Activated T-cell treated with anti-CD3 and anti-CD28 coated beads for 4 hours (primary cell): ENCODE data around the gene CCM2.
A peak's percentile ranks its signal among the peaks of the same experiment; 100 is the strongest.
"Not testable (repeated sequence)": the region's sequence is repeated elsewhere in the genome, so short reads cannot be mapped to it uniquely, and the experiment has no call there.

Experiments used
- DNase-seq: peaks from one replicate; pipeline ENCODE4 v3.0.0-alpha.2; 2020

The CCM2 gene

DNA sequence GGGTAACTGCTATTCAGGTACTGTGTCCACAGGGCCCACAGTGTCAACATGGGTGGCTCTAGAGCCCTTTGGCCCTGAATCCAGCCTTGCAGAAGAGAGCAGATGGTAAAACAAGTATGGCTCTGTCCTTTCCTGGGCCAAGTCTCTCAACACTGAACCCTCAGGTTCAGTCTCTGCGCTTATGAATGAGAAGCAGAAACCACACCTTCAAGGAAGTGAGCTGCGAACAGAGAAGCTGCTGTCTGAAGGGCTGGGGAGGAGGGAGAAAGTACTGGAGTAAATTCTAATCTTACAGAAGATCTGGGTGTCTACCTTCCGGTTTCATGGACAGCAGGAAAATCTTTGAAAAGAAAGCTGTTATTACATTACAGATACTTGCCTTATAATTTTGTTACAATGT, 107.4 kb downstream of the CCM2 start:
- DNase-seq: no peak

DNA sequence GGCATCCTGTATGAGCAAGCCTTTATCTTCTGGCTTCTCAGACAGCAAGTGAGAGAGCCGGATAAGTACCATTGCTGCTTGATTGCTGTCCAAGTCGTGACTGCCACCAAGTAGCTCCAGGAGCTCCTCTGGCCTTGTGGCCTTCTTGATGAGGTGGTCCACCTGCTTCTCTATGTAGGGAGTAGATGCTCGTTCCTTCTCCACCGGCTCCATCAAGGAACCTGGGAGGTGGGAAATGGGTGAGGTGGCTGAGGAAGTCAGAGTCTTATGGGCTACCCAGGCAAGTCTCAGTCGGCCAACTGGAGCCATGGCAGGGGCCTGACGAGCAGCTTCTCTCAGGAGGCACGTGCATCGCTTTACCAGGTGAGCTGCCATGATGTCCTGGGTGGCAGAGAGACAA, 108.9 kb downstream of the CCM2 start:
- DNase-seq: no peak

DNA sequence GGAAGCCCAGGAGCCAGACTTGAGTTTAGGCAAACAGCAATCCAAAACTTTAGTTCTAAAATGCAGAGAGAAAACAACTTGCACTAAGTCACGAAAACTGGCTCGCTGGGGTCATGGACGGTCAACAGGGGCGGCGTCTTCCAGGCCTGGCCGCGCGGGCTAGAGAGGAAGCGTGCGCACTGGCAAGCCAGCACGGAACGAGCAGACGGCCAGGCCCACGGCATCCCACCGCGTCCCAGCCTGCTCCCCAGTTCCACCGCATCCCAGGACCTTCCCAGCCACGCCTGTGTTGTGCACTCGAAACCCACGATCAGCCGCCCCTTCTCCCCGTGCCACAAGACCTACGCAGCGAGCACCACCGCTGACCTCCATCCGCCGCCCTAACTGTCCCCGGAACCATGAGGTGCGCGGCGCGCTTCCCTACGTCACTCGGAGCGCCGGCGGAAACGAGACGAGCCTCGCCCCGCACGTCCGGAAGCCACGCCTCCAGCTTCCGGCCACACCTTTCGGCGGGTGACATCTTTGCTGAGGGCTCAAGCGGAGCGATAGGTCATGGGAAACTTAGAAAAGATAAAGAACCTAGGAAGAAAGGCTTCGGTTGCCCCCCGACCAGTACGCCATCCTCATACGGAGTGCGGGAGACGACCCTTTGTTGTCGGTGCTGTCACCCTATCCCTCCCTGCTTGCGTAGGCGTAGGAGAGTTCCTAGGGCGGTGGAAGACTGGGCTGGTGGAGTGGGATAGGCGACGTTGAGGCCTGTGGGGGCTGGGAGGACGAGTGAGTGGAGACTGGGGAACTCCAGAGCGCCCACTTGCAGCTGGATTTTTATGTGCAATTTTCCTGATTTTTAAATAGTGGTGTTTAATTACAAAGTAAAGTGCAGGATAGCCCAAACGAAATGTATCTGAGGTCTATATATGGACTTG, 111.6 kb downstream of the CCM2 start, which contains the start of gene TBRG4:
Gene TBRG4 (minus strand): TSS at position 400 of the 926 bp plus-strand sequence. CDS start 2,460 bp downstream, outside the sequence.
- peak; percentile 90 for DNase-seq

DNA sequence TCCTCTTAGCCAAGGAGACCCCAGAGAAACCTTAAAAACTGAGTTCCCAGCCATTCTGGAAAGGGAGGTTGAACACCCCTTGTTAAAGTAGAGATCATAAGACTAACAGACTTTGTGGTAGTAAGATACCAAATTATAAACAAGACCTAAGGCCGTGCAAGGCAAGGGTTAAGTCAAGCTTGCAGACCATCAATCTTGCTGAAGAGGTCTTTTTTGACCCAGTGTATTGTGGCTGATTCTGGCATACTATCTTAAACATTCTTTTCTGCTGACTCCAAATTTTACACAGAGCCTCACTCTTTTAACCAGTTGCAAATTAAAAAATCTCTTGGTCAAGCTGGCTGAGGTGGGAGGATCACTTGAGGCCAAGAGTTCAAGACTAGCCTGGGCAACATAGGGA, 112.6 kb downstream of the CCM2 start:
- DNase-seq: no peak

DNA sequence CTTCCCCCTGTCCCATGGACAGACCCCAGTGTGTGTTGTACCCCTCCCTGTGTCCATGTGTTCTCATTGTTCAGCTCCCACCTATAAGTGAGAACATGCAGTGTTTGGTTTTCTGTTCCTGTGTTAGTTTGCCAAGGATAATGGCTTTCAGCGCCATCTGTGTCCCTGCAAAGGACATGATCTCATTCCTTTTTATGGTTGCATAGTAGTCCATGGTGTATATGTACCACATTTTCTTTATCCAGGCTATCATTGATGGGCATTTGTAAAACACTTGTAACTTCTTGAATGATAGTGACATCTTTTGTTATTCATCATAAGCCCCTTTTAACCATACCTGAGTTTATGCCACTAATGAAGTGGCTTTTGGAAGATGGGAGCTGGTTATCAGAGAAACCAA, 114.3 kb downstream of the CCM2 start:
- DNase-seq: not testable (repeated sequence)

DNA sequence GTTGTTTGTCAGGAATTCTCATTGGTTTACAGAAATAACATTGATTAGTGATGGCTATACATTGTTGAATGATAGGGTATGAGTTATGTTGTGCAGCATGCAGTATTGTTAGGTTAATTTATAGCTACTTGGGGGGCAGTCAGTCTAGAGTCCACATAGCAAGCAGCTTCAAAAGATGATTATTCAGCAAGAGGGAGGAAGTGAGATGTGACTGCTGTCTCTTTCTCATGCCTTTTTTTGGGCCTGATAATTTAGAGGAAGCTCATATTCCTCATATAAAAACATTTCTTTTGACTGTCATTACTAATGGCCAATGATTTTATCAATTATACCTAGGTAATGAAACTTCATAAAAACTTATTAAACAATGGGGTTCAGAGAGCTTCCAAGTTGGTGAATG, 114.9 kb downstream of the CCM2 start:
- no peak for DNase-seq

DNA sequence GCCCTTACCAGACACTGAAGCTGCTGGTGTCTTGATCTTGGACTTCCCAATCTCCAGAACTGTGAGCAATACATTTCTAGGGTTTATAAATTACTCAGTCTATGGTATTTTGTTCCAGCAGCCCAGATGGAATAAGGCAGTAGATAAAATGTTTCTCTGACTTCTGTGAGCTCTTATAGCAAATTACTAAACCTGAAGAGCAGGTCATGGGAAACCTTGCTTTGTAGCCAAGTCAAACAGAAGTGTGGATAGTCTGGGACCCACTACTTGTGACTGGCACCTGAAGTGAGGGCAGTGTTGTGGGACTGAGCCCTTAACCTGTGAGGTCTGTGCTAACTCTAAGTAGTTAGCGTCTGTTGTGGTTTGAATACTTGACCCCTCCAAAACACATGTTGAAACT, 116.0 kb downstream of the CCM2 start:
- DNase-seq: no peak

DNA sequence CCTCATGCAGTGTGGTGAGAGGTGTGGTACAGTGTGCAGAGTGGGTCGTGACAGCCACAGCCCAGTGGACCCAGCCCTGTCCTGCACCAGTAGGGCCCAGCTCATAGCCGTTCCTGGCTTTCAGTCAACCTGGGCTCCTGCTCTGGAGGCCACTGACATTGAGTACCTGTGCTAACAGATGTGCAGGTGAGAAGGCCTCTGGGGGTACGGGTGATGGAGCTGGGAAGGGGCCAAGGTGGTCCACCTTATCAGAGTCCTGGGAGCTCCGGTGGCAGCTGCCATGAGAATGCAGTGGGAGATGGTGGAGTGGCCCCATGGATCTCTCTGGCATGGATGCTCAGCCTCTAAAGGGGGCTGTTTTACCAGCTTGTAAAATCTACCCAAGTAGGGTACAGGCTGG, 117.6 kb downstream of the CCM2 start:
- no peak for DNase-seq

DNA sequence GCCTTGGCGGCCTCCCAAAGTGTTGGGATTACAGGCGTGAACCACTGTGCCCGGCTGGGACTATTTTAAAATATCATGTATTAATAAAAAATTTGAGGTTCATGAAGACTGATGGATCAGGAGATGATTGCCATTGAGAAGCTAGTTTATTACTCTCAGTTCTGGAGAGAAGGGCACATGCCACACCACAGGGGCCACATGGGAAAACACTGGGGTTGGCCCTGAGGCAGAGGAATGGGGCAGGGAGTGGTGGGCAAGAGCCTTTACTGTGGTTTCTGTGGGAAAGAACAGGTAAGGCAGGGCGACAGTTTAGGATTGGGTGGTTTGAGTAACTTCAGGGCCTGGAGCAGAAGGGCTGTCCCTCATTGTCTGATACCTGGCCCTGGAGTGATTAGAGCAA, 118.3 kb downstream of the CCM2 start:
- DNase-seq: no peak

DNA sequence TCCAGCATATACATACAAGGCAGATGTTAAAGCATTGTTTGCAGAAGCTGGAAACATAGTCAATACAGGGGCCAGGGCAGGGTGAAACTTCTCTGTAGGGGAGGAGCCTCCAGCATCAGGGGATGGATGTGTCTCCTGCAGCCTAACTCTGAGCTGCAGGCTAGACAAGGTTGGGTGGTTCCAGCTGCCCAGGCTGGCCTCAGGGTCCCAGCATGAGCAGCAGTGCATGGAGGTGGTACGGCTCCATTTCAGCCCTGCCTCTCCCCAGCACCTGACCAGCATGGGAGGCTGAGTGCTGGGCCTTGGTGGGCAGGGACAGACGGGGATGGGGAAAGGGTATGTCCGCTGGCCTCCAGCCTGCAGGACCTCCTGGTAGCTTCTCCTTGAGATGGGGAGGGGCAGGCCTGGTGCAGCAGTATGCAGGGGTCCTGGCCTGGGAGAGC, 118.9 kb downstream of the CCM2 start:
- DNase-seq: no peak

DNA sequence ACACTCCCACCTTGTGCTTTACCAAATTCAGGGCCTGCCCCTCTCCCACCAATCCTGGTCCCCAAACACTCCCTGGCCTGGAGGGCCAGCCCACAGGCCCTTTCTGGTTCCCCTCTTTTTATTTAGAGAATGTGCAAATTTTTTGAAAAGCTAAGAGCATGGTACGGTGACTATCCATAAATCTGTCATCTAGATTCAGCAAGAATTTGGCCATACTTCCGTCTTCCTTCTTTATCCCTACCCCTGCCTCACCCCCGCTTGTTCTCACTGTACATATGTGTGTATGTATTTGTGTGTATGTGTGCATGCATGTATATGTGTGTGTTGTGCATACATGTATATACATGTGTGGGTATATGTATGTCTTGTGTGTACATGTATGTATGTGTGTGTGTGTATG, 119.5 kb downstream of the CCM2 start:
- DNase-seq: no peak

DNA sequence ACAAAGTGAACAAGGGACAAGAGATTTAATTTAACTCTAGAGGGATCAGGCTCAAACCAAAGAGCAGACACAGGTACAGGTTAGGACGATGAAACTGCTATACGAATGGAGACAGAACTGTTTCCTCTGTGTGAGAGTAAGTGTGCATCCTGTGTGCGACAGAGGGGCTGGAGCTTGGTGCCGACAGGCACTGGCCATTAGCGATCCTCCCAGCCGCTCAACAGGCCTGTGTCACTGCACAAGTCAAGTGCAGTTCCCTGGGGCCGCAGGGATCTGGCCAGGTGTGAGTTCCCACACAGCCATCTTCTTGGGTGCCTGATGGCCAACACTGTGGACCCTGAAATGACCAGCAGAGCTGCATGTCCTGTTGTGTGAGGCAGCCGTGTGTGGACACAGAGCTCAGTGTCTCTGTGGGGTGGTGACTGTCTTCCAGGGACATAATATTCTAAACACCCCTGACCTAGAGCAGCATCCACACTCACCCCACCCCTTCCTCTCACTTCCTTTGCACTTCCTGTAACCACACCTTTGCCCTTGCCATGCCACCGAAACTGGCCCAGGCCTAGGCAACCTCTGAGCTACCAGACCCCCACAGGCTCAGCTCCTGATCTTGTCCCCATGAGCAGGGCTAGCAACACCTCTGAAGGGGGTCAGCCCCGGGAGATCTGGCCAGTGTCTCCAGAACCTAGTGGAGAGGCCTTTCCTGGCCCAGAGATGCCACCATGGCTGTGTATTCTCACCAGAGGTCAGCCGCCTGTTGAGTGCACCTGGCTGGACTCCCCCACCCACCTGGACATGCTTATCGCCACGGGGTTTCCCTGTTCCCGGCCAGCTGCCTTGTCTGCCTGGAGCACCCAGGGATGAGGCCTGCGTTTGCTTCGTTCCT, 123.2 kb downstream of the CCM2 start:
- DNase-seq: no peak

DNA sequence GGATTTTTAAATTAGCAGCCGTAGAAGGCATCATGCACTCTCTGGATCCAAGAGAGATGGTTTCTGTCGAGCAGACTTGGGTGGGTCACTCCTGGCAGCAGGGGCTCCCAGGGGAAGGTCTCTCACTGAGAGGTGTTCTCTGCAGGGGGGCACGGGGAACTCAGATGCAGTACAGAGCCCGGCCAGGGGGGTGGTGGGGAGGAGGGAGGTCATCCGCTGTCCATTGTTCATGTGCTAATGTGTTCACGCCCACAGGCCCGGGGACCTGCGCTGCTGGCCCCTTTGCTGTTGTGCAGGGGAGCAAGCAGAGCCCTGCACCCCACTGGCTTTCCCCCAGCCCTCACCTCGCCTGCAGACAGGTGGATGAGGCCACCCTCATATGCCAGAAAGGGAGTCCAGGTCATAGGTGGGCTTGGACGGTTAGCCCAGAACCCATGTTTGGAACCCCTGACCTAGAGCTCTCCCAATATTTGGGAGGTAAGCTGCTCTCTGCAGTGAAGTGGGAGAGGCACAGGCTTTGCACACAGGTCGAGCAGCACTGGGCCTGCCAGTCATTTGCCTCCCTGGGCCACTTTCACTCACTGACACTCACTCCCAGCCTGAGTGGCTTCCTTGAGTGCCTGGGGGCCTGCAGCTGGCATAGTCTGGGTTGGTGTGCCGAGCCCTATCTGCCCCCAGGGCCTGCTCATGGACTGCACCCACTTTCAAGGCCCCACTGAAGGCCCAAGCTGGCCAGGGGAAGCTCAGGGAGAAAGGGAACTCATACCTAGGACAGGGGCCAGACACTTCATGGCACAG, 124.1 kb downstream of the CCM2 start:
- no peak for DNase-seq

DNA sequence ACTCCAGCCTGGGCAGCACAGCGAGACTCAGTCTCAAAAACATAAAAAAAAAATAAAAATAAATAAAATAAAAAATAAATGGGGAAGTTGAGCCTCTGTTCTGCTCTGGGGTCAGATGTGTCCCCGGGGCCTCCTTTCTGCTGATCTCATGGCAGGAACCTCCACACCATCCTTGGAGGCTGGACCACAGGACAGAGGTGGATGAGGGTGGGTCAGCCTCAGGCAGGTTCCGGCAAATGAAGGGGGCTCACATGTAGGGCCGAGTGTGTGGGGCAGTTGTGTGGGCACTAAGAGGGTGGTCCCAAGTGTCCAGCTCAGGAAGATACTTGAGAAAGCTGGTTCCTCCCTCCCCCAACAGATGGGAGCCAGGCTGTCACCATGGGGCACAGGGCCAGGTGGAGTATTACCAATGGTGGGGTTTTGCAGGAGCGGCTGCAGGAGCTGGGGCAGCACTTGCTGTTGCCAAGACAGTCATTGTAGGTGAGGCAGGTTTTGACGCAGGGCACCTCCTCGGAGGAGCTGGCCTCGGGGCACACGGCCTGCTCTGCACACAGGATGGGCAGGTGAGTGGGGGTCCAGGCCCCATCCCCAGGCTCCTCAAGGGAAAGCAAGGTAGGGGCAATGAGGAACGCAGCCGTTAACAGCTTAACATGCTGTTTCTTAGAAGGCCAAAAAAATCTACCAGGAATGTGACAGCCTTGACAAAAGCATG, 125.3 kb downstream of the CCM2 start:
- DNase-seq: no peak
